WTC11 (cell line): ENCODE measurements around the gene TFEB. TPM values are rescaled to one million over a fixed set of nuclear protein-coding genes. Genes with fewer than 3 reads are reported as not detected.

ENCODE experiments used
- ATAC-seq: fragments of 200-7000 bp; cut with Tn5 transposase; 2 replicates; pipeline ENCODE4 v1.10.0; 2021; ENCODE audit warnings: mild to moderate bottlenecking, moderate library complexity
- CTCF ChIA-PET: fragments of 300-600 bp; sonication (Branson Sonifier 250); formaldehyde crosslinking; loops from one replicate; lab custom pipeline; 2021; ENCODE audit warnings: antibody characterized with exemption; lab: Charles Lee
- POLR2A ChIA-PET: fragments of 350-600 bp; sonication (Branson Sonifier 250); formaldehyde crosslinking; loops from one replicate; lab custom pipeline; 2021; ENCODE audit warnings: antibody characterized with exemption; lab: Charles Lee
- DNase-seq: peaks from one replicate; pipeline ENCODE4 v3.0.0; 2021; ENCODE audit warnings: low spot score
- H3K27ac Mint-ChIP-seq: 2 replicates; pipeline ENCODE4 v1.8.0; 2021; ENCODE audit warnings: mixed read lengths
- H3K27me3 Mint-ChIP-seq: 2 replicates; pipeline ENCODE4 v1.8.0; 2021; ENCODE audit warnings: low read depth, mild to moderate bottlenecking, moderate library complexity, mixed read lengths
- H3K36me3 Mint-ChIP-seq: 2 replicates; pipeline ENCODE4 v1.8.0; 2021; ENCODE audit warnings: mixed read lengths
- H3K4me1 Mint-ChIP-seq: 2 replicates; pipeline ENCODE4 v1.8.0; 2022; ENCODE audit warnings: mixed read lengths
- H3K4me3 Mint-ChIP-seq: 2 replicates; pipeline ENCODE4 v1.8.0; 2021; ENCODE audit warnings: mild to moderate bottlenecking, moderate library complexity, mixed read lengths
- H3K9me3 Mint-ChIP-seq: 2 replicates; pipeline ENCODE4 v1.8.0; 2021; ENCODE audit warnings: mixed read lengths
- ATF1 ChIP-seq: sonication (generic); formaldehyde crosslinking; IDR thresholded peaks from 2 replicates; pipeline ENCODE4 v1.8.1; 2023; ENCODE audit warnings: mild to moderate bottlenecking, moderate library complexity, missing genetic modification reagents
- CREB1 ChIP-seq: sonication (generic); formaldehyde crosslinking; IDR thresholded peaks from 2 replicates; pipeline ENCODE4 v1.8.0; 2023; ENCODE audit warnings: mild to moderate bottlenecking, missing genetic modification reagents
- E2F1 ChIP-seq: sonication (generic); formaldehyde crosslinking; IDR thresholded peaks from 2 replicates; pipeline ENCODE4 v1.8.0; 2022; ENCODE audit warnings: mild to moderate bottlenecking, missing genetic modification reagents
- FOXJ3 ChIP-seq: sonication (generic); formaldehyde crosslinking; IDR thresholded peaks from 2 replicates; pipeline ENCODE4 v1.9.0; 2021; ENCODE audit warnings: missing genetic modification reagents, mild to moderate bottlenecking, borderline replicate concordance
- FOXK1 ChIP-seq: sonication (generic); formaldehyde crosslinking; IDR thresholded peaks from 2 replicates; pipeline ENCODE4 v1.8.0; 2022; ENCODE audit warnings: mild to moderate bottlenecking, moderate library complexity, missing genetic modification reagents
- FOXP1 ChIP-seq: sonication (generic); formaldehyde crosslinking; IDR thresholded peaks from 2 replicates; pipeline ENCODE4 v1.8.0; 2022; ENCODE audit warnings: missing genetic modification reagents, mild to moderate bottlenecking, moderate library complexity, borderline replicate concordance
- GTF2I ChIP-seq: fragments of 250-450 bp; sonication (Bioruptor Pico); conservative IDR thresholded peaks from 2 replicates; pipeline ENCODE4 v1.4.0; 2021; ENCODE audit warnings: mild to moderate bottlenecking
- HMGA2 ChIP-seq: fragments of 250-450 bp; sonication (Bioruptor Pico); IDR thresholded peaks from 2 replicates; pipeline ENCODE4 v1.4.0; 2021; ENCODE audit warnings: mild to moderate bottlenecking, moderate library complexity
- IRF2 ChIP-seq: sonication (generic); formaldehyde crosslinking; IDR thresholded peaks from 2 replicates; pipeline ENCODE4 v1.8.0; 2022; ENCODE audit warnings: low read depth, missing genetic modification reagents, borderline replicate concordance
- JAZF1 ChIP-seq: fragments of 250-450 bp; sonication (Bioruptor Pico); IDR thresholded peaks from 2 replicates; pipeline ENCODE4 v1.9.0; 2021; ENCODE audit warnings: moderate library complexity, mild to moderate bottlenecking, inconsistent platforms
- JUN ChIP-seq: sonication (generic); formaldehyde crosslinking; IDR thresholded peaks from 2 replicates; pipeline ENCODE4 v1.8.0; 2023; ENCODE audit warnings: mild to moderate bottlenecking, missing genetic modification reagents
- MYBL2 ChIP-seq: sonication (generic); formaldehyde crosslinking; IDR thresholded peaks from 2 replicates; pipeline ENCODE4 v1.8.1; 2023; ENCODE audit warnings: mild to moderate bottlenecking, moderate library complexity, missing genetic modification reagents
- NR3C1 ChIP-seq: sonication (generic); formaldehyde crosslinking; conservative IDR thresholded peaks from 2 replicates; pipeline ENCODE4 v1.8.1; 2023; ENCODE audit warnings: low read depth, mild to moderate bottlenecking, missing genetic modification reagents
- OVOL2 ChIP-seq: fragments of 250-450 bp; sonication (Bioruptor Pico); IDR thresholded peaks from 2 replicates; pipeline ENCODE4 v1.9.0; 2021; ENCODE audit warnings: mild to moderate bottlenecking, borderline replicate concordance
- RELA ChIP-seq: sonication (generic); formaldehyde crosslinking; IDR thresholded peaks from 2 replicates; pipeline ENCODE4 v1.8.1; 2022; ENCODE audit warnings: missing genetic modification reagents, mild to moderate bottlenecking, borderline replicate concordance
- RORB ChIP-seq: fragments of 250-450 bp; sonication (Bioruptor Pico); IDR thresholded peaks from 2 replicates; pipeline ENCODE4 v1.9.0; 2021; ENCODE audit warnings: mild to moderate bottlenecking
- STAT6 ChIP-seq: sonication (generic); formaldehyde crosslinking; conservative IDR thresholded peaks from 2 replicates; pipeline ENCODE4 v1.8.1; 2023; ENCODE audit warnings: mild to moderate bottlenecking, low read depth, missing genetic modification reagents, moderate library complexity
- TEAD4 ChIP-seq: sonication (generic); formaldehyde crosslinking; IDR thresholded peaks from 2 replicates; pipeline ENCODE4 v1.8.0; 2022; ENCODE audit warnings: mild to moderate bottlenecking, missing genetic modification reagents
- USF2 ChIP-seq: sonication (generic); formaldehyde crosslinking; IDR thresholded peaks from 2 replicates; pipeline ENCODE4 v1.8.1; 2023; ENCODE audit warnings: mild to moderate bottlenecking, missing genetic modification reagents, moderate library complexity
- ZNF263 ChIP-seq: sonication (generic); formaldehyde crosslinking; IDR thresholded peaks from 2 replicates; pipeline ENCODE4 v1.8.1; 2022; ENCODE audit warnings: low read depth, mild to moderate bottlenecking, moderate library complexity, missing genetic modification reagents
- ZNF423 ChIP-seq: fragments of 250-450 bp; sonication (Bioruptor Pico); IDR thresholded peaks from 2 replicates; pipeline ENCODE4 v2.1.2; 2022; ENCODE audit warnings: mild to moderate bottlenecking, moderate library complexity
- ZNF671 ChIP-seq: fragments of 250-450 bp; sonication (Bioruptor Pico); IDR thresholded peaks from 2 replicates; pipeline ENCODE4 v1.8.0; 2021; ENCODE audit warnings: mild to moderate bottlenecking
- total RNA-seq: library from RNA; stranded (reverse); gene quantifications from 3 replicates; pipeline ENCODE4 v1.2.3, GENCODE V29; 2021
- TF ChIP-seq, protein P1 (sequence below): fragments of 200-600 bp; IDR thresholded peaks from 2 replicates; pipeline ENCODE4 v1.8.0; 2022; ENCODE audit warnings: antibody characterized with exemption

The TFEB gene
- total RNA-seq, 1 experiment from 2014 or later, result 3.9 TPM

DNA sequence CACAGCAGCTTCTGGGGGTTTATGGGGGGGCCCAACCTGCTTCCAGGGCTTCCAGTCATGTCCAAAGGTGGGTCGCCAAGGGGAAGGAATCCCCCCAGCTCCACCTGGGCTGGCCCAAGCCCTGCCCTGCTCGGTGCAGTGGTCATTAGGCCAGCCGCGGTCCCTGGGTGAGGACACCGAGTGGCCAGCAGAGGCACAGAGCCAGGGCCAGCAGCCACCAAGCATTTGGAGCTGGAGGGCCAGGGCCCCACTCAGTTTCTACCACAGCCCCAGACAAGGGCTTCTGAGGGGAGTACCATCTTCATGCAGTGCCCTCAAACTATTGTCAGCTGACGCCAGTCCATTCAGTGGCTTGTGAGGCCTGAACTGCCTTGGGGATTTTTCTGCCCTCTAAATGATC is 39.6 kb downstream of the TFEB start (continued):
- TF ChIP-seq USF2 (CRISPR knock-in tag), result no peak
- TF ChIP-seq FOXP1 (CRISPR knock-in tag), result no peak
- TF ChIP-seq JUN, result no peak
- TF ChIP-seq TEAD4 (CRISPR knock-in tag), result no peak
- no peak for TF ChIP-seq CREB1

DNA sequence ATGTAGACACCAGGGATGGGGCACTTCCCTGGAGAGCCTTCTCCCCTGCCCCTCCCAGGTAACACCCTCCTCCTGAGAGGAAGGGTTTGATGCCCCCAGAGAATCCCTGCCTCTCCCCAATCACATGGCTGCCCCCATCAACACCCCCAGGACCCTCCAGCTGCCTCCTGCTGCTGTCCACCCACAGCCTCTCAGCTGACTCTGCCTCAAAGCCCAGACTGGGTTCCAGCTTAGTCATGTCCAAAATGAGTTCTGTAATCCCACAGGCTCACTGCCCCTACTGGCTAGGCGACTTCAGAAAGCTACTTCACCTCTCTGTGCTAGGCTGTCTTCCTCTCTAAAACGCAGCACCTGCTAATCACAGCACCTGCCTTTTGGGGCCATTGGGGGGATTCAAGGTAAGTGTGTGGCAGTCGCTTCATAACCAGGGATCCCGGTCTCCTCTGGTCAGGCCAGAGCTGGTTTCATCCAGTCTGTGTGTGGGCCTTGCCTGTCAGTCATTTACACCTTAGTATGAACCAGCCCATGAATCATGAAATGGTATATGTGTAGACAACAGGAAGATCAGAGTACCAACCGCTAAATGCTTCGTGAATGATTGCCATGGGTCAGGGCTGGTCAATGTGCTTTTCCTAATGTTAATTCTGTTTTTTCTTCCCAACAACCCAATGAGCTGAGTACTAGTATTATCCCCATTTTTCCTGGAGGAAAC is 40.4 kb downstream of the TFEB start:
- H3K27me3 Mint-ChIP-seq, result no peaks in the 10 kb centered on the region; the same call in 1 of the 2 replicates
- POLR2A ChIA-PET, result interaction anchor here (1.1 kb wide), 1 partner anchor 90 kb away, joined by 5 read pairs; no protein-coding TSS in a partner anchor

More for the DNA sequence above, 40.4 kb downstream of the TFEB start:
- DNase-seq (no peak), ATAC-seq (no peak; the same call in 1 of the 2 replicates)
- H3K27ac Mint-ChIP-seq, result no peak overlapping the region
- H3K36me3 Mint-ChIP-seq, result no peaks in the 10 kb centered on the region
- H3K4me1 Mint-ChIP-seq, result peaks cover 2% of the 10 kb centered on the region; the same call in 1 of the 2 replicates
- CTCF ChIA-PET, result interaction anchor here (0.8 to 3.5 kb wide), 5 partner anchors 11 to 92 kb away, joined by 3 to 24 read pairs (median 6); no protein-coding TSS in a partner anchor
- TF ChIP-seq NR3C1 (CRISPR knock-in tag), result no peak
- TF ChIP-seq HMGA2 (CRISPR knock-in tag), result no peak
- TF ChIP-seq FOXJ3 (CRISPR knock-in tag), result no peak
- TF ChIP-seq STAT6 (CRISPR knock-in tag), result no peak
- TF ChIP-seq ZNF263 (CRISPR knock-in tag), result no peak
- no peak for TF ChIP-seq IRF2 (CRISPR knock-in tag)
- no peak for TF ChIP-seq FOXK1 (CRISPR knock-in tag)
- no peak for TF ChIP-seq ZNF423 (CRISPR knock-in tag)
- TF ChIP-seq GTF2I (CRISPR knock-in tag), result no peak
- no peak for TF ChIP-seq JAZF1 (CRISPR knock-in tag)
- no peak for TF ChIP-seq E2F1 (CRISPR knock-in tag)
- no peak for TF ChIP-seq OVOL2 (CRISPR knock-in tag)
- no peak for TF ChIP-seq MYBL2
- TF ChIP-seq, protein P1, sequence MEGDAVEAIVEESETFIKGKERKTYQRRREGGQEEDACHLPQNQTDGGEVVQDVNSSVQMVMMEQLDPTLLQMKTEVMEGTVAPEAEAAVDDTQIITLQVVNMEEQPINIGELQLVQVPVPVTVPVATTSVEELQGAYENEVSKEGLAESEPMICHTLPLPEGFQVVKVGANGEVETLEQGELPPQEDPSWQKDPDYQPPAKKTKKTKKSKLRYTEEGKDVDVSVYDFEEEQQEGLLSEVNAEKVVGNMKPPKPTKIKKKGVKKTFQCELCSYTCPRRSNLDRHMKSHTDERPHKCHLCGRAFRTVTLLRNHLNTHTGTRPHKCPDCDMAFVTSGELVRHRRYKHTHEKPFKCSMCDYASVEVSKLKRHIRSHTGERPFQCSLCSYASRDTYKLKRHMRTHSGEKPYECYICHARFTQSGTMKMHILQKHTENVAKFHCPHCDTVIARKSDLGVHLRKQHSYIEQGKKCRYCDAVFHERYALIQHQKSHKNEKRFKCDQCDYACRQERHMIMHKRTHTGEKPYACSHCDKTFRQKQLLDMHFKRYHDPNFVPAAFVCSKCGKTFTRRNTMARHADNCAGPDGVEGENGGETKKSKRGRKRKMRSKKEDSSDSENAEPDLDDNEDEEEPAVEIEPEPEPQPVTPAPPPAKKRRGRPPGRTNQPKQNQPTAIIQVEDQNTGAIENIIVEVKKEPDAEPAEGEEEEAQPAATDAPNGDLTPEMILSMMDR, result no peak
- no peak for TF ChIP-seq RORB (CRISPR knock-in tag)
- TF ChIP-seq RELA (CRISPR knock-in tag), result no peak
- TF ChIP-seq ZNF671, result no peak
- no peak for TF ChIP-seq ATF1 (CRISPR knock-in tag)
- no peaks in the 10 kb centered on the region for H3K9me3 Mint-ChIP-seq
- no peak overlapping the region for H3K4me3 Mint-ChIP-seq
